Measurements from ENCODE around the gene CDKAL1.

- TF ChIP-seq POLR2A (IDR thresholded peaks at IDR 0.05; ENCODE audit: low read depth, low read length) (no peak), POLR2AphosphoS5 (IDR thresholded peaks at IDR 0.05; ENCODE audit: low read depth, low read length) (no peak), TAF1 (IDR thresholded peaks at IDR 0.05; ENCODE audit: low read depth, low read length) (no peak), SPI1 (IDR thresholded peaks at IDR 0.05; ENCODE audit: low read depth, low read length) (no peak), PAX5 (IDR thresholded peaks at IDR 0.05; ENCODE audit: insufficient read depth, low read length, severe bottlenecking) (no peak), POU2F2 (IDR thresholded peaks at IDR 0.05; ENCODE audit: low read depth, low read length) (no peak)
Observed at GRCh38 chr6:20703049-20703448, 168.8 kb downstream of the CDKAL1 start.
